GM18511 (cell line): ENCODE data around the gene DEDD.
"Not testable (repeated sequence)": the region's sequence is repeated elsewhere in the genome, so short reads cannot be mapped to it uniquely, and the experiment has no call there.

Experiments used
- ATAC-seq: cut with Tn5 transposase; IDR thresholded peaks from one replicate; pipeline ENCODE4 v1.9.1; 2021; ENCODE audit warnings: mild to moderate bottlenecking, moderate library complexity; ENCODE audit not compliant: unreplicated experiment

Gene DEDD

DNA sequence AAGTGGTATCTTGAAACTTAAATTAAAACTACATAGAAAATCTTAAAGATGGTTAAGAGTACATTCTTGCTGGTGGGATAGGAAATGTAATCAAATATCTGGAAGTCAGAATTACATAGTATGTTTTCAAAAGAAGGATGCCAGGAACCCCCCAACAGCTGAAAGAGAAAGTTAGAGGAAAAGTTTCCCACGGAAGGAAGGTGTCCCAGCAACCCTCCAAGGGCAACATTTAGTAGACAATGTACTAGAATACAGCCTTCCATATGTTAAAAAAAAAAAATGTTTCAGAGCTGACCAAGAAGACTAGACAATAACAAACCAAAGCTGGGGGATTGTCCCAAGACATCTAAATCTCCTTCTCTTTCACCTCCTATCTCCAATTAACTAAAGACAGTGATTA is 2.2 kb downstream of the DEDD start:
- ATAC-seq, result no peak

DNA sequence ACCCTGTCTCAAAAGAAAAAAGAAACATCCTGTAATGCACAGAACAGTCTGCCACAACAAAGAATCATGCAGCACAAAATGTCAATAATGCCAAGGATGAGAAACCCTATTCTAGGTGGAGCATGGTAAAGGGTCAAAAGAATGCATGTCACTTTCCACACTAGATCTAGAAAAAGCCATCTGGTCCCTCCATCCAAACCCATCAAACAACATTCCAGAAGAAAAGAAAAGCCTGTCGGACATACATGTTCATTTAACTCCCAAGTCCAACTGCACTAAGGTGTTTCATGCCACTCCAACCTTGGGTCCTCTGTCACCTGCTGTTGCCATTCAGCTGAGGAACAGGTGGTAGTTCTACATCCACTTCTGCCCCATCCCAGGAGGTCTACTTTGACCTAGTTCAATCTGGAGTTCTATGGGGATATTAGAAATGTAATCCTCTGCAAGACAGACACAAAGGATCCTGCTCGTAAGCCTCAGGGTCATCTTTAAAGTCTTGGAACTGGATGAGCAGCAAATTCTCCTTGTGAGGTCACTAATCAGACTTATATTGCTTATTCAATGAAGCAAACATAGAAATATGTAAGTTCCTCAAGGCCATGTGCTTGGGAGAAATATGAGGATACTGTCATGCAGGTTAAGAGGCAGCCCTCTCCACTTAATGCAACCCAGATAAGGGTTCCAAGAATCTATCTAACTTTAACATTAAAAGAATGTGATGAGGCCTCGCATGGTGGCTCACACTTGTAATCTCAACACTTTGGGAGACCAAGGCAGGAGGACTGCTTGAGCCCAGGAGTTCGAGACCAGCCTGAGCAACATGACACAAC is 3.7 kb downstream of the DEDD start:
- ATAC-seq, result no peak

DNA sequence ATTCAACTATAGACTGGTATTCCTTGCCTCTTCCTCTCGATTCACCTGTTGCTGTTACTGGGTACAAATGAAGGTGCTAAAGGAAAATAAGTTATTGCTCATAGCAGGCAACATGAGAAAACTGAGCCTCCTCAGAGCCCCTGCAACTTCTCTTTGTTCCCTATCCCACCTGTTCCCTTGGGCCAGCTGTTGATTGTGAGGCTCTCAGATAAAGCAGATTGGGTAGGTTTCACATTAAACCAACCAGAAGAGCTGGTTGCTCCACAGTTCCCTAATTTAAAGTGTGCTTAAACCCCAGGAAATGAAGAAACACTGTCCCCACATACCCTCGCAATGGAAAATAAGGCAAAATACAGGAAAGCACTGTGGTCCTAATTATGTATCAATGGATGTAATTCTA is 4.8 kb downstream of the DEDD start:
- no peak for ATAC-seq

DNA sequence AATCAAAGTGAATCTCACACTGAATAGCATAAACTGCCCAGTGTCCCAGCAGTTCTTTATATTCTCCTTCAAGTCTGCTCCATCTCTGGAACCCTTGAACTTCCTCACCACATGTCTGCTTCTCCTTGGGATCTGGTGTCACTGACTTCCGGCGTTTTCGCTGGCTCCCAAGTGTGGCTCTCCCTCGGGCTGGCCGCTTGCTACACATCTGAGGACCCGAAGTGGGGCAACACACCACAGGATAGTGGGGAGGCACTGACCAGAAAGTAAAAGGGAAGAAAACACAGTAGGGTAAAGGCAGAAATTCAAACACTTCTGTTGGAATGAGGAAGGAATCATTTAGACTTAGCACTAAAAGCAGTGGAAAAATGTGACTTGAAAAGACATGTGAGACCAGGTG is 9.5 kb downstream of the DEDD start:
- ATAC-seq, result no peak

DNA sequence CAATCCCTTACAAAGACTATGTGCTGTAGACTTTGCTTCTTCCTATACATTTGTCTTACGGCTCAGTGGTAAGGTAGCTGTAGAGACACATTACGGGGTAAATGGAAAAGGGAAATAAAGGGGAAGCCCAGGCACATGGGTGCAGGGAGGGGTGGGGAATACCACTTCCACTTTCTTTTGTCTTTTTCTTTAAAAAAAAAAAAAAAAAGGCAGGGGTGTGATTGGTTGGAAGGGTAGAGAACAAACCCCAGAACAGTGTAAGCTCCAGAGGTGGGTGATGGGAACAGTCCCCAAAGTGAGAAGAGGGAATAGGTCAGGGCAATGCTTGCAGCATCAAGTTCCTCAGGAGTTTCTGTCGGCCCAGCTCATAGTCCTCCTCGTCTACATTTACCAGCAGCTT is 10.6 kb downstream of the DEDD start:
- no peak for ATAC-seq

DNA sequence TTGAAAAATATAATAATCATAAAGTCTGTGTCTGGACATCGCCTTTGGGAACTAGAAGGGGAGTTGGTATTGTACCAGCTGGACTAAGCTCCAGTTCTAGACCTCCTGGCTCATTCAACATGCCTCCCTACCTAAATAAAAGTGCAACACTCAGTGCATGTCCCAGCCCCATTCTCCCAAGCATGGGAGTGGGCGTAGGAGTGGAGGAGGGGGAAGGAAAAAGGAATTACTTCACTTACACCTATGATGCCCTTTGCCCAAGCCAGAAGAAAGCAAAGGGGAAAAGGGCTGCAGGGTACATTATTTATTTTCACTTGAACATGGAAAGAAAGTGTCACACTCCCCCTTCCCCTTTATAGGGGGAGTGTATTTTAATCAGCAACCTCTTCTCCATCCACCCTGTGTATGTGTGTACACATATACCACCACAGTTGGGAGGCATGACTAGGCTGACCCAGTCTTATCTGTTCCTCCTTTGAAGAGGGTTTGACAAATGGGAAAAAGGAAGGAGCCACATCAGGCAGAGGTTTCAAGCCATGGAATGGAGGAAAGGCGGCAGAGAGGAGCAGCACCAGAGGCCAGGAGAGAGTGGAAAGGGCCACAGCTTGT is 11.3 kb downstream of the DEDD start:
- no peak for ATAC-seq

DNA sequence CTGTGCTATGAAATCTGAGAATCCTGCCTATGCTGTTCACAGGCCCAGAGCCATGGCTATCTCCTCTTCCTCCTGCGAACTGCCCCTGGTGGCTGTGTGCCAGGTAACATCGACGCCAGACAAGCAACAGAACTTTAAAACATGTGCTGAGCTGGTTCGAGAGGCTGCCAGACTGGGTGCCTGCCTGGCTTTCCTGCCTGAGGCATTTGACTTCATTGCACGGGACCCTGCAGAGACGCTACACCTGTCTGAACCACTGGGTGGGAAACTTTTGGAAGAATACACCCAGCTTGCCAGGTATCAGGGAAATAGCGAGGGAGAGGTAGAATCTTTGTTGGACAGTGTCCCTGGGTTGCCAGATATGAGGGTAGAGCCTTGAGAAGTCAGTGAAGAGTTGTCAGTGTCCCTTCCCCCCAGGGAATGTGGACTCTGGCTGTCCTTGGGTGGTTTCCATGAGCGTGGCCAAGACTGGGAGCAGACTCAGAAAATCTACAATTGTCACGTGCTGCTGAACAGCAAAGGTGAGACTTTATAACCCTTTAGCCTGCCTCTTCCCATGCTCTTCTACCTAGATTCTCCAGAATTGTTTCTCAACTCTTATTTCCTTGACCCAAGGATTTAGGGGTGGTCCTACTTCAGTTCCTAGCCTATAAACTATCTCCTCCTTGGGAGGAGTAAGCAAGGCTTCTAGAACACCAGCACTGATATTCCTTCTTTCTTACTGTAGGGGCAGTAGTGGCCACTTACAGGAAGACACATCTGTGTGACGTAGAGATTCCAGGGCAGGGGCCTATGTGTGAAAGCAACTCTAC is 13.2 kb downstream of the DEDD start:
- no peak for ATAC-seq

DNA sequence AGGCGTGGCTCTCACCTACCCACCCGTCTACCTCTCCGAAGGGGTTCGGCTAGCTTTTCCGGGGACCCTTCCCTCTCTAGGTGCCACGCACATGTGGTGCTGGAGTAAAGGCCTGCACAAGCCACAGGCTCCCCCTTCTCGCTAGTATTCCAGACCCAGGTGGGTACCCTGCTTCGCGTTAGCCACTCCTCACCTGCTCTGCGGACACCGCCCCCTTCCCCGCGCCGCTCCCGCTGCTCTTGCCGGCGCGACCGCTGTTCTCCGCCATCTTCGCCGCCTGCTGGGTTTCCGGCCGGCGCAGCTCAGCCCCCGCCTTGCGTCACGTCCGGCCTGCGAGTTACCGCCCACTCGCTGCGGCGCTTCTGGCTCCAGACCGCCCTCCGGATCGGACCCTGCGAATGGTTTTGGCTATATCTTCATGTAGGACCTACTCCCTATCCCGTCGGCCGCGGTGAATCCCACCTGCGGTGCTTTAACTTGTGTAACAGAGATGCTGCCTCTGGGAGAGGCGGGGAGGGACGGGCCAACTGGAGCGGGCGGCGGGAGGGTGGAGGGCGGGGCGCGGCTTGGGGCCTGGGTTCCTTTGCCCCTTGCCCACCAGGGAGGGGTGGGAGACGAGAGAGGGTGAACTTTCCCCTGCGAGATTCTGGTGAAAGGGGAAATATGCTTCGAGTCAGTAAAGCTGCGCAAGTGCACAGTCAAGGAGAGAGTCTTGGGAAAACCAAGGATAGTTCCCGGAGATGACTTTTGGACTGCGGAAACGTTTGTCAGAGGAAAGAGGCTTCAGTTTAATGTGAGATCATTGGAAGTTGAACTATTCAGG is 14.5 kb downstream of the DEDD start, which contains the start of the genes NIT1 and PFDN2:
Gene NIT1, plus strand, starts transcription at position 347 of the 823 bp plus-strand sequence. Its CDS starts 72 bp downstream, at position 419.
Gene PFDN2, minus strand, starts transcription at position 279 of the 823 bp plus-strand sequence. Its CDS starts 11 bp downstream, at position 268.
- peak; percentile 90 for ATAC-seq

DNA sequence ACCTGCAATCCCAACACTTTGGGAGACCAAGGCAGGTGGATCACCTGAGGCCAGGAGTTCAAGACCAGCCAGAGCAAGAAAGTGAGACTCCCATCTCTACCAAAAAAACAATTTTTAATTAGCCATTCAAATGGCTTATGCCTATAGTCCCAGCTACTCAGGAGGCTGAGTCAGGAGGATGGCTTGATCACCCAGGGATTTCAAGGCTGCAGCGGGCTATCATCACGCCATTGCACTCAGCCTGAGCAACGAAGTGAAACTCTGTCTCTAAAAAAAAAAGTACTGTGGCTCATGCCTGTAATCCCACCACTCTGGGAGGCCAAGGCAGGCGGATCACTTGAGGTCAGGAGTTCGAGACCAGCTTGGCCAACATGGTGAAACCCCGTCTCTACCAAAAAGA is 16.5 kb downstream of the DEDD start:
- not testable (repeated sequence) for ATAC-seq

DNA sequence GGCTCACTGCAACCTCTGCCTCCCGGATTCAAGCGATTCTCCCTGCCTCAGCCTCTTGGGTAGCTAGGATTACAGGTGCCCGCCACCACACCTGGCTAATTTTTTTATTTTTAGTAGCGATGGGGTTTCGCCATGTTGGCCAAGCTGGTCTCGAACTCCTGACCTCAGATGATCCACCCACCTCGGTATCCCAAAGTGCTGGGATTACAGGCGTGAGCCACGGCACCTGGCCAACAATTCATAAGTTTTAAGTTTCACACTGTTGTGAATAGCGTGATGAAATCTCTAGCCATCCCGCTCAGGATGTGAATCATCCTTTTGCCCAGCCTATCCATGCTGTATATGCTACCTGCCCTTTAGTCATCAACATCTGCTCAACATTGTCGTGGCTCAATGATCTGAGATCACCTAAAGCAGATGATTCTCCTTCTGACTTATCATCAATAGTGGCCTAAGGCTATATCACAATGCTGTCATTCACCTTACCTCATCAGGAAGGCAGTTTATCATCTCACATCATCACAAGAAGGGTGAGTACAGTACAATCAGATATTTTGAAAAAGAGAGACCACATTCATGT is 17.2 kb downstream of the DEDD start:
- no peak for ATAC-seq

DNA sequence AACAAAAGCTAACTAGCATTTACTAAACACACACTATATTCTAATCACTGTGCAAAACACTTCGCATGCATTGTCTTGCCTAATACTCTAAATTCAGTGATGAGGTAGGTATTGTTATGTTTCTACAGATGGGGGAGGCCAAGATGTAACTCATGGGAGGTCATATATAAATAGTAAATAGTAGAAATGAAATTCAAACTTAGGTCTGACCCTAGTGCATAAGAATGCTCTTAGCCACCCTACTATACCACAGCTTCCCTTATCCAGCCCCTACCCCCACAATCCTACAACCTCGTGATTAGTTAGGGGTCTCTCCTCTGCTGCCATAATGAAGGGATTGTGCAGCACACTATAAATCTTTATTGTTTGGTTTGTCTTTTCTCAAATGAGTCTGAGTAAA is 17.9 kb downstream of the DEDD start:
- no peak for ATAC-seq

DNA sequence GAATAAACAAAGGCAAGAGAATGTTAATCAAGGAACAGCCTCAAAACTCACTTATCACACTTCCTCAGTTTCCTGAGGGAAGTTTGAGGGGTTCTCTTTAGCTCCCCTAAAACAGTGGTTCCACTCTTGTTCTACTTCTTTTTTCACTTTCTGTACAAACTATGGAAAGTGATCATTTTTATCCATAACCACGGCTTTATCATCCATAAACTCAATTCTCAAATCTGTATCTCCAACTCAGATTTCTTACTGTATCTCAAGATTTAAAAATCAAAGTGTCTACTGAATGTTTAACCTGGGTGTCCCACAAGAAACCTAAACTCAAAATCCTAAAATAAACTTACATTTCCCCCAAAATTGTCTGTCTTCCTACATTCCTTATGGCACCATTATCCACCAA is 18.6 kb downstream of the DEDD start:
- ATAC-seq, result no peak

DNA sequence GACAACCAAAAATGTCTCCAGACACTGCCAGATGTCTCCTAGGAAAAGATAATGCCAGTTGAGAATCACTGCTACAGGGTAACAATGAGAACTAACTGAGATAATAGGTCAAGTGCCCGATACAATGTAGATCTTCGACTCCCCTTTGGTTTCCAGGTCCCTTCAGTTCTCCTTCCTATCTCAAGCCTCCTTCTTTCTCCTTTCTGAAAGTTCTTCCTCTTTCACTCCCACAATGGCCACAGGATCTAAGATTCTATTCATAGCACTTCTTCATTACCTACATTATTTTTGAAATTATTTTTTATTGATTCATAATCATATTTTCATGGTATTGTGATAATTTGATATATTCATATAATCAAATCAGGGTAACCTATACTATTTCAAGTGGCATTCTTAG is 20.9 kb downstream of the DEDD start:
- ATAC-seq, result no peak

DNA sequence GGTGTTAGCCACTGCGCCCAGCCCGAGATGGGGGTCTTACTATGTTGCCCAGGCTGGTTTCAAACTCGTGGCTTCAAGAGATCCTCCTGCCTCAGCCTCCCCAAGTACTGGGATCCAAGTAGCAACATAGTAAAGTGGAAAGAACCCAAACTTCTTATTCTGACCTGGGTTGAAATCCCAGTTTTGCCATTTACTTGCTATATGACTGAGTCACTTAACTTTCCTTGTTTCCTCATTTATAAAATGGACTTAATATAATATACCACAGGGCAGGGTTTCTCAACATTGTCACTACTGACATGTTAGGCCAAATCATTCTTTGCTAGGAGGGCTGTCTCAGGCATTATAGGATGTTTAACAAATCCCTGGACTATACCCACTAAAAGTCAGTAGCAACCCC is 21.4 kb downstream of the DEDD start:
- ATAC-seq, result no peak

DNA sequence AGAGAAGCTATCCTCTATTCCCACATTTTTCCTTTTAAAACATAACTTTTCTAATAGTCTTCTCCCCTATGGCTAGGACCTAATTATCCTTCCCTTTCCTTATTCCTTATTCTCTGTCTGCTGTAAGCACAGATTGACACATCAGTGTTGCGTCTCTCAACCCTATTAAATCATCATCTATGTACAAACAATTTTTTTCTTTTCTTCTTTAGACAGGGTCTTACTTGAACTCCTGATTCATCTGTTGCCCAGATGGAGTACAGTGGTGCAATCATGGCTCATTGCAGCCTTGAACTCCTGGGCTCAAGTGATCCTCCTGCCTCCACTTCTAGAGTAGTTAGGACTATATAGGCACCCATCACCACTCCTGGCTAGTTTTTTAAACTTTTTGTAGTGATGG is 26.0 kb downstream of the DEDD start:
- ATAC-seq, result no peak

DNA sequence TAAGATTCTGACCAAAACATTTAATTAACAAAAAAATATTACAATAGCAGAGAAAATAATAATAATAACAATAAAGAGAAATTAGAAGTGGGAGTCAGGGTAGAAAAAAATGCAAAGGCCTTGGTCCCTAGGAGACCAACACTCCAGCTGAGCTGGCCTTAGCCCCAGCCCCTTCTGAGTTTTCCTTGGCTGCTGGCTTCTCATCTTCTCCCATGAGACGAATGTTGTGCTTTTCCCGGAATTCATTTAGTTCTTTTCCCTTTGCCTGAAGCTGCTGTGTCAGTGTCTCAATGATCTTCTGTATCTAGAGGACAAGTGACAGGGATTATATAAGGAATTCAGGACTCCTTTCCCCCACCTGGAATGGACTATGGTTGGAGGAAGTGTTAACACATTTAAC is 31.9 kb downstream of the DEDD start:
- ATAC-seq, result no peak

DNA sequence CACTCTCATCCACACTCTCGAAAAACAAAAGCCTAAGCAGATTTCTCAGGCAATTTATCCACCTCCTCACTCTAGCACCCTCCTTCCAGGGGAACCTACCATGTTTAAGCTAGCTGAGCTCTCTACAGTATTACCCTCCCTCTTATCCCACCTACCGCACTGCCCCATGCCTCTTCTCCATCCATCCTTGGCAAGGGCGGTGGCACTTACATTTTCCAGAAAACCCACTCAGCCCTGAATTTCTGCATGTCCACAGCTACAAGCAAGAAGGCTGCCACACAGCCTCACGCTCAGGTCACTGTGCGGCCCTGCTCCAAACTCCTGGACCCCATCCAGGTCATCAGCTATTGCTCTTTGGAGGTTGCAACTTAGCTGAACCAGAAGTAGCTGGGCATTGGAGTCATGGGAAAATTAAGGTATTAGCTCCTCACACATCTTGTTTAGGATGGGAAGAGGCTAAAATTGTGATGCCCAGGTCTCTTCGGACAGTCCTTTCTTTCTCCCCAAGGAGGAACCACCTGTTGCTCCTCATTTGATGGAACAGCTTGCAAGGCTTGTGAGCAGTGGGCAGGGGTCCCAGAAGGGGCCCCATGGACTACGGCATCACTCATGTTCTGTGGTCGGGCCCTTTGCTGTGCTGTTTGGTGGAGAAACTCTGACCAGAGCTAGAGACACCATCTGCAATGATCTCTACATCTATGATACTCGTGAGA is 33.2 kb downstream of the DEDD start:
- ATAC-seq, result no peak

DNA sequence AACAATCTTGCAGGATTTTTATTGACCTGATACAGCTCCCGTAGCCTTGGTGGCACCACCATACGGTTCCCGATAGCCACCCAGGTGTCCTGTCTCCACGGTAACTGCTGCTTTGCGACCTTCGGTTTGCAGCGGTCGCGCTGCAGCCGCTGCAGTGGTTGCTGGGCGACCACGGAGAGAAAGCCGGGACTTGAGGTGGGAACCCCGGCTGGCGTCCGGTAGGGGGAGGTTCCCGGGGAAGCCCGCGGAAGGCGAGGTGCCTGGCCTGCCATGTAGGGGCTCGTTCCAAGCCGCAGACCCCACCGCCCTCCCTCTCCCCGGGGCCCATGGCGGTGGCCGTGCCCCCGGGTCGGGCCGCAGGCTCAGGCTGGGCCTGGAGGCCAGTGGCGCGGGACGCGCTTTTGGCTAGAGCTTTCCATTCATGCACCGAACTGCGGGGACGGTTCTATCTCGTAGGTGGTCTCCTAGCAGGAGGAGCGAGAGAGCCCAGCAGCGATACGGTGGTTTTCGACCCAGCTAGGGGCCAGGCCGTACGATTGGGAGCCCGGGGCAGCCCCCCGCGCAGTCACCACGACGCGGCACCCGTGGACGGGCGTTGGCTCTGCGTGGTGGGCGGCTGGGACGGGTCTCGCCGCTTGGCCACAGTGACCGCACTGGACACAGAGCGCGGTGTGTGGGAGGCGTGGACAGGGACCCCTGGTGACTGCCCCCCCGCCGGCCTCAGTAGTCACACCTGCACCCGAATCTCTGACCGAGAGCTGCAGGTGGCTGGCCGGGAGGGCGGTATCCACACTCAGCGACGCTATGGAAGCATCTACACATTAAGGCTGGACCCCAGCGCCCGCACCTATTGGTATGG is 34.0 kb downstream of the DEDD start, which contains the start of gene KLHDC9:
Gene KLHDC9, plus strand, starts transcription at position 152 of the 859 bp plus-strand sequence. Its CDS starts 175 bp downstream, at position 327.
- peak; percentile 82 for ATAC-seq

DNA sequence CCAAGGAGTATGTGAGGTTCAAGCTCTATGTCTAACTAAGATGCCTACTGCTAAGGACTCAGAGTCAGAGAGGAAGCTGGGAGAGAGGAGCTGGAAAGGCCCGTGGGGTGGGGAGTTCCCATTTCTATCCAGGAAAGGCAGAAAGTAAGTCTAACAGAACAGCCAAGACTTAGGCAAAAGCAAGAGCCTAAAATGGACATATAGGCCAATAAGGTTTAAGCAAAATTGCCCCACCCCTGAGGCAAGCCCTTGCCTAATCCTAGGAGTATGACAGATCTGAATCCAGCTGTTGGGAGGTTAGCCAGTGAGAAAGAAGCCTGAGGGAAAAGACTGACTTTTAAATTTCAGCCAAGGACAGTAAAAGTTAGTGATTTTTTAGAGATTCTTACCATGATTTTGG is 35.9 kb downstream of the DEDD start:
- no peak for ATAC-seq
